ENCODE data around the gene PFKFB1.

DNA sequence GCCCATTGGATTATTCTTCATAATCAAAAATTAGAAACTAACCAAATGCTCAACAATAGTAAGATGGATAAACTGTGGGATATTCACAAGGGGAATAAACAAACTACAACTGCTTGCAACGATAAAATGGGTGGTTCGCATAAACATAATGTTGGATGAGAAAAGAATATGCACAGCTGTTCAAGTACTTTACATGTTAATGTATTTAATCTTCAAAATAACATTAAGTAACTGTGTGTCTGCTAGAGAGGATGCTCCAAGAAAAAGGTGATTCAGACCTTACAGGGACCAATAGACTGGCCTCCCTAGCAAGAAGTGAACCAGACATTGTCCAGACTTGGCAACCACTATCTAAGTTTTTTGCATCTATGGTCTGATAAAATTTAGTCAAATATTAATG lies 2.3 kb downstream of the PFKFB1 start:
- TF ChIP-seq, protein P1, sequence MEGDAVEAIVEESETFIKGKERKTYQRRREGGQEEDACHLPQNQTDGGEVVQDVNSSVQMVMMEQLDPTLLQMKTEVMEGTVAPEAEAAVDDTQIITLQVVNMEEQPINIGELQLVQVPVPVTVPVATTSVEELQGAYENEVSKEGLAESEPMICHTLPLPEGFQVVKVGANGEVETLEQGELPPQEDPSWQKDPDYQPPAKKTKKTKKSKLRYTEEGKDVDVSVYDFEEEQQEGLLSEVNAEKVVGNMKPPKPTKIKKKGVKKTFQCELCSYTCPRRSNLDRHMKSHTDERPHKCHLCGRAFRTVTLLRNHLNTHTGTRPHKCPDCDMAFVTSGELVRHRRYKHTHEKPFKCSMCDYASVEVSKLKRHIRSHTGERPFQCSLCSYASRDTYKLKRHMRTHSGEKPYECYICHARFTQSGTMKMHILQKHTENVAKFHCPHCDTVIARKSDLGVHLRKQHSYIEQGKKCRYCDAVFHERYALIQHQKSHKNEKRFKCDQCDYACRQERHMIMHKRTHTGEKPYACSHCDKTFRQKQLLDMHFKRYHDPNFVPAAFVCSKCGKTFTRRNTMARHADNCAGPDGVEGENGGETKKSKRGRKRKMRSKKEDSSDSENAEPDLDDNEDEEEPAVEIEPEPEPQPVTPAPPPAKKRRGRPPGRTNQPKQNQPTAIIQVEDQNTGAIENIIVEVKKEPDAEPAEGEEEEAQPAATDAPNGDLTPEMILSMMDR (IDR thresholded peaks at IDR 0.05): no peak
- no peak for TF ChIP-seq POLR2A (IDR thresholded peaks at IDR 0.05)
